Gastrocnemius medialis (tissue), 4 donors: ENCODE results near the gene SPEM1.

Experiments used
- POLR2A ChIP-seq, 2 donors: fragments of 450-650 bp; IDR thresholded peaks; one replicate each; pipeline ENCODE4 v1.6.1; 2017; ENCODE audit warnings: antibody characterized with exemption in 2 of 2, mild to moderate bottlenecking in 2 of 2, moderate library complexity in 2 of 2
- TF ChIP-seq, protein P1 (sequence below), 5 experiments: fragments of 450-650 bp in 3 of 5; fragments of 200-600 bp in 2 of 5; sonication (generic) in 2 of 5; IDR thresholded peaks in 4 of 5; conservative IDR thresholded peaks in 1 of 5; 1 replicate in 4 of 5; 2 replicates in 1 of 5; pipeline ENCODE4 v1.5.1; 2016 to 2019; ENCODE audit warnings: antibody characterized with exemption in 5 of 5, mild to moderate bottlenecking in 3 of 5, moderate library complexity in 3 of 5

DNA sequence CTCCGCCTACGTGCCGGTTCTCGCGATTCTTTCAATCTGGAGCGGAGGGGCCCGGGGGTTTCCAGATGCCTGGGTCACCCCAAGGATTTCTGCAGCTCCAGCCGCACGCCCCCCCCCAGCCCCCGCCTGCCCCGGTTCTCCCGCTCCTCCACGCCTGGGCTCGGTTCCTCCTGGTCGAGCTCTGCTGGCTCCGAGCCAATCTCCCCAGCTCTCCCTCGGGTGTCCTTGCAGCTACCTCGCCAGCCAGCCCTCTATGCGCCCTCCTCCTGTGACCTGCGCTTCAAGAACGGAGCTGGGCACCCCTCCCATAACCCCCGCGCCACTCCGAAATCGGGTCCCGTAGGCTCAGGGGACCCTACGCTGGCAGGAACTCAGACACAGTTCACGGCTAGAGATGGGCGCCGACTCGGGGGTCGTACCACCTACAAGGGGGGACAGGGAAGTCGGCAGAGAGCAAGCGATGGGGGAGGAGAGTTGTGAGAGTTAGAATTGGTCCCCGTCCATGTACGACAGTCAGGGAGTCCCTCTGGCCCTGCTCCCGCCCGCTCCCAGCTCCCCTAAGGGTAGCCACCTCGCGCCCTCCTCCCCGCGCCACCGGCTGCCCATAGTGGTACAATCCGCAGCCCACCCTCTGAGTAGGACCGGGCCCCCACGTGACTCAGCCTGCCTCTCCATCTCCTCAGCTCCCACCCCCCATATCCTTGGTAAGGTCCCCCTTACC, 20.1 kb downstream of the SPEM1 start:
- TF ChIP-seq, protein P1, sequence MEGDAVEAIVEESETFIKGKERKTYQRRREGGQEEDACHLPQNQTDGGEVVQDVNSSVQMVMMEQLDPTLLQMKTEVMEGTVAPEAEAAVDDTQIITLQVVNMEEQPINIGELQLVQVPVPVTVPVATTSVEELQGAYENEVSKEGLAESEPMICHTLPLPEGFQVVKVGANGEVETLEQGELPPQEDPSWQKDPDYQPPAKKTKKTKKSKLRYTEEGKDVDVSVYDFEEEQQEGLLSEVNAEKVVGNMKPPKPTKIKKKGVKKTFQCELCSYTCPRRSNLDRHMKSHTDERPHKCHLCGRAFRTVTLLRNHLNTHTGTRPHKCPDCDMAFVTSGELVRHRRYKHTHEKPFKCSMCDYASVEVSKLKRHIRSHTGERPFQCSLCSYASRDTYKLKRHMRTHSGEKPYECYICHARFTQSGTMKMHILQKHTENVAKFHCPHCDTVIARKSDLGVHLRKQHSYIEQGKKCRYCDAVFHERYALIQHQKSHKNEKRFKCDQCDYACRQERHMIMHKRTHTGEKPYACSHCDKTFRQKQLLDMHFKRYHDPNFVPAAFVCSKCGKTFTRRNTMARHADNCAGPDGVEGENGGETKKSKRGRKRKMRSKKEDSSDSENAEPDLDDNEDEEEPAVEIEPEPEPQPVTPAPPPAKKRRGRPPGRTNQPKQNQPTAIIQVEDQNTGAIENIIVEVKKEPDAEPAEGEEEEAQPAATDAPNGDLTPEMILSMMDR (IDR thresholded peaks at IDR 0.05 in 4 of 5, conservative IDR thresholded peaks at IDR 0.05 in 1 of 5), result no peak
- no peak for TF ChIP-seq POLR2A (IDR thresholded peaks at IDR 0.05)
